HG03378 (cell line): ENCODE data around the gene ARHGAP12.
"Not testable (repeated sequence)": the region's sequence is repeated elsewhere in the genome, so short reads cannot be mapped to it uniquely, and the experiment has no call there.

ENCODE experiments used
- ATAC-seq: cut with Tn5 transposase; IDR thresholded peaks from one replicate; pipeline ENCODE4 v1.9.1; 2021; ENCODE audit warnings: mild to moderate bottlenecking, moderate library complexity; ENCODE audit not compliant: unreplicated experiment

Gene ARHGAP12

GRCh38 chr10:31926765-31927564 lies 1.7 kb downstream of the ARHGAP12 start:
- no peak for ATAC-seq

- ATAC-seq, result no peak
Observed at GRCh38 chr10:31926160-31926559, 2.5 kb downstream of the ARHGAP12 start.

GRCh38 chr10:31924833-31925232 lies 3.8 kb downstream of the ARHGAP12 start:
- ATAC-seq, result no peak

- no peak for ATAC-seq
Observed at GRCh38 chr10:31923389-31923788, 5.2 kb downstream of the ARHGAP12 start.

GRCh38 chr10:31921031-31921430 lies 7.6 kb downstream of the ARHGAP12 start:
- ATAC-seq, result no peak

GRCh38 chr10:31920538-31920937 lies 8.1 kb downstream of the ARHGAP12 start:
- ATAC-seq, result no peak

- ATAC-seq, result no peak
Observed at GRCh38 chr10:31918671-31919409, 9.8 kb downstream of the ARHGAP12 start.

GRCh38 chr10:31914370-31914769 lies 14.3 kb downstream of the ARHGAP12 start:
- no peak for ATAC-seq

- no peak for ATAC-seq
Observed at GRCh38 chr10:31912898-31913850, 15.5 kb downstream of the ARHGAP12 start.

GRCh38 chr10:31912289-31912688 lies 16.3 kb downstream of the ARHGAP12 start:
- no peak for ATAC-seq

GRCh38 chr10:31910016-31910415 lies 18.6 kb downstream of the ARHGAP12 start:
- ATAC-seq, result no peak

GRCh38 chr10:31908157-31908556 lies 20.5 kb downstream of the ARHGAP12 start:
- no peak for ATAC-seq

- no peak for ATAC-seq
Observed at GRCh38 chr10:31906039-31906438, 22.6 kb downstream of the ARHGAP12 start.

GRCh38 chr10:31905586-31905985 lies 23.0 kb downstream of the ARHGAP12 start:
- no peak for ATAC-seq

- ATAC-seq, result no peak
Observed at GRCh38 chr10:31902625-31903024, 26.0 kb downstream of the ARHGAP12 start.

GRCh38 chr10:31897506-31897905 lies 31.1 kb downstream of the ARHGAP12 start:
- no peak for ATAC-seq

- no peak for ATAC-seq
Observed at GRCh38 chr10:31896968-31897384, 31.7 kb downstream of the ARHGAP12 start.

GRCh38 chr10:31895722-31896121 lies 32.9 kb downstream of the ARHGAP12 start:
- not testable (repeated sequence) for ATAC-seq

GRCh38 chr10:31888442-31888841 lies 40.2 kb downstream of the ARHGAP12 start:
- ATAC-seq, result no peak

- ATAC-seq, result no peak
Observed at GRCh38 chr10:31887850-31888249, 40.8 kb downstream of the ARHGAP12 start.

GRCh38 chr10:31886885-31887284 lies 41.7 kb downstream of the ARHGAP12 start:
- no peak for ATAC-seq
